ENCODE measurements around the gene STK40. TPM values are rescaled to one million over a fixed set of nuclear protein-coding genes. Genes with fewer than 3 reads are reported as not detected.
A peak's percentile ranks its signal among the peaks of the same experiment; 100 is the strongest.

The STK40 gene
- total RNA-seq, 1 experiment from 2014 or later = 26.2 TPM

DNA sequence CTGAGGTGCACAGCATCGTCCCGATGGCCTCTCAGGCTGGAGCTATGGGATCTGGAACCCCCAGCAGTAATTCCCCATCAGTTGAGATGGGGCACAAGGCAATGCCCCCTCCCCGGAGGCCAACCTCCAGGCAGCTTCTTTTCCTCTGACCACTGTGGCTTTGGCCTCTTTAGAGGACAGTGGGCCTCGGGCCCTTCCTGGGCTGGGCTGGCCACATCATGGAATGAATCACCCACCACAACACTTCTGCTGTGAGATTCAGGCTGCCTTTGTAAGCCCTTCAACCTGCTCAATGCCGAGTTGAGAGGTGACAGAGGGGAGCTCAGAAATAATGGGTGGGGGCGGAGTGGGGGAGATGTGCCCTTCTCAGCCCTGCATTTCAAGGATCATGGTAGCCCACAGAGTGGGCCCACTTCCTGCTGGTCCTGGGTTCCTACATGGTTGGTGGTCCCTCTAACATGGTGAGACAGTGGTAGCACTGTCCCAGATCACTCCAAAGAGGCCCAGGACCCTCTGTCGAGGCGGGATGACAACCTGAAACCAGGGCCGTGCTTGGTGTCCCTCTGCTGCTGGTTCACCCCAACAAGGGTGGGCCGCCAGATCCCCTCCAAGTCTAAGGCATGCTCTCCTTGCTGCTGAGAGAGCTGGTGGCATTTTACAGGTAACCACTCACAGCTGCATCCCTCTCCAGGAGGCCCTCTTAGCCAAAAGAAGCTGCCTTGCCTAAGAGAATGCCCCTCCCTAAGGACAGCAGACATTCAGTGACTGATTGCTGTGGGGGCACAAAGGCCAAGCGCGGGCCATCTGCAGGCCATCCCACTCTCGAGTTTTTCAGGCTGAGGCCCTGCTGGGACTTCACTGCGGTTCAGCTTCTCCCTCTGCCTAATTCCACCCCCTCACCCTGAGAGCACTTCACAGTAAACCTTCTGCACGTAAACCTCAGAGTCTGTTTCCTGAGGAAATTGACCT is 32.5 kb downstream of the STK40 start:
- Mint-ChIP-seq H3K36me3 (ENCODE audit: insufficient read depth in 1 of 3, low read depth in 3 of 3) (peaks cover 22 to 52% (median 30%) of the 10 kb centered on the region in 3 experiments; a peak in 6 of 7 replicates), H3K4me3 (no peak overlapping the region), H3K27me3 (ENCODE audit: low read depth) (no peaks in the 10 kb centered on the region), H3K27ac (peak overlapping the region in 1 of 3 experiments; percentile 55; a peak in 1 of 7 replicates), H3K9me3 (no peaks in the 10 kb centered on the region), H3K4me1 (peaks cover 7 to 11% of the 10 kb centered on the region in 2 experiments)
- no peak overlapping the region for H3K27ac ChIP-seq (ENCODE audit: insufficient read length, low read depth, low read length)
- H3K9me3 ChIP-seq (ENCODE audit: control insufficient read depth, low read depth, low read length) = no peaks in the 10 kb centered on the region
- no peak overlapping the region for H3K23ac ChIP-seq (ENCODE audit: insufficient read length, low read depth, low read length)
- H3T11ph ChIP-seq (ENCODE audit: low read length) = no peak overlapping the region
- no peak overlapping the region for H3K18ac ChIP-seq (ENCODE audit: insufficient read length, low read depth, low read length)
- H2BK12ac ChIP-seq (ENCODE audit: insufficient read length, low read depth, low read length) = no peak overlapping the region
- no peak overlapping the region for H3K4ac ChIP-seq (ENCODE audit: low read depth, low read length)
- H3K4me2 ChIP-seq (ENCODE audit: insufficient read depth, insufficient read length, low read length) = no peak overlapping the region
- no peak for DNase-seq
- H3K23me2 ChIP-seq (ENCODE audit: insufficient read length, low read depth, low read length, poor library complexity, severe bottlenecking) = no peaks in the 10 kb centered on the region
- no CpG with 5 or more reads among the region's 15 CpGs for WGBS (ENCODE audit: extremely low coverage, insufficient read length, low lambda C conversion rate)
- no peaks in the 10 kb centered on the region for H4K20me1 ChIP-seq (ENCODE audit: control insufficient read depth, insufficient read depth, insufficient read length)
- no peak overlapping the region for H2AFZ ChIP-seq (ENCODE audit: low read length)
- no peaks in the 10 kb centered on the region for H3K27me3 ChIP-seq (ENCODE audit: insufficient read depth, low read length)
- H2BK120ac ChIP-seq (ENCODE audit: low read depth, low read length, poor library complexity, severe bottlenecking) = no peak overlapping the region
- no peak overlapping the region for H2BK5ac ChIP-seq (ENCODE audit: insufficient read length, low read length)
- no peak overlapping the region for H3K9ac ChIP-seq (ENCODE audit: extremely low read depth, insufficient read length, low read length)
- TF ChIP-seq, protein P1, sequence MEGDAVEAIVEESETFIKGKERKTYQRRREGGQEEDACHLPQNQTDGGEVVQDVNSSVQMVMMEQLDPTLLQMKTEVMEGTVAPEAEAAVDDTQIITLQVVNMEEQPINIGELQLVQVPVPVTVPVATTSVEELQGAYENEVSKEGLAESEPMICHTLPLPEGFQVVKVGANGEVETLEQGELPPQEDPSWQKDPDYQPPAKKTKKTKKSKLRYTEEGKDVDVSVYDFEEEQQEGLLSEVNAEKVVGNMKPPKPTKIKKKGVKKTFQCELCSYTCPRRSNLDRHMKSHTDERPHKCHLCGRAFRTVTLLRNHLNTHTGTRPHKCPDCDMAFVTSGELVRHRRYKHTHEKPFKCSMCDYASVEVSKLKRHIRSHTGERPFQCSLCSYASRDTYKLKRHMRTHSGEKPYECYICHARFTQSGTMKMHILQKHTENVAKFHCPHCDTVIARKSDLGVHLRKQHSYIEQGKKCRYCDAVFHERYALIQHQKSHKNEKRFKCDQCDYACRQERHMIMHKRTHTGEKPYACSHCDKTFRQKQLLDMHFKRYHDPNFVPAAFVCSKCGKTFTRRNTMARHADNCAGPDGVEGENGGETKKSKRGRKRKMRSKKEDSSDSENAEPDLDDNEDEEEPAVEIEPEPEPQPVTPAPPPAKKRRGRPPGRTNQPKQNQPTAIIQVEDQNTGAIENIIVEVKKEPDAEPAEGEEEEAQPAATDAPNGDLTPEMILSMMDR (conservative IDR thresholded peaks at IDR 0.05) = no peak
- no peak overlapping the region for H2BK20ac ChIP-seq (ENCODE audit: low read depth, low read length, poor library complexity, severe bottlenecking)
- H3K79me1 ChIP-seq (ENCODE audit: insufficient read depth, low read depth, low read length, poor library complexity, severe bottlenecking) = no peaks in the 10 kb centered on the region
- no peak overlapping the region for H2AK5ac ChIP-seq (ENCODE audit: insufficient read length, low read length)
- no peak overlapping the region for H4K8ac ChIP-seq (replicated peaks; ENCODE audit: insufficient read length, low read depth, low read length)
- H2BK15ac ChIP-seq (ENCODE audit: low read depth, low read length) = no peak overlapping the region
- 0 out of 2 replicates have a peak, but pooled peaks cover 2% of the 10 kb centered on the region for H3K4me1 ChIP-seq (ENCODE audit: insufficient read depth, low read length)
- H4K91ac ChIP-seq (ENCODE audit: insufficient read length, low read depth, low read length) = no peak overlapping the region
- H3K79me2 ChIP-seq (ENCODE audit: insufficient read depth, low read length) = no peaks in the 10 kb centered on the region
- H3K56ac ChIP-seq (ENCODE audit: insufficient read length, low read depth, low read length) = no peak overlapping the region
- H4K5ac ChIP-seq (ENCODE audit: insufficient read length, low read depth, low read length) = no peak overlapping the region
- H3K14ac ChIP-seq (ENCODE audit: insufficient read depth, low read length) = no peak overlapping the region

Data from H9 (cell line).